ENCODE results near the gene TMEM259.

TMEM259 gene

GRCh38 chr19:1055028-1055425 lies 34.1 kb upstream of the TMEM259 start:
- DNase-seq, result no peak

DNA sequence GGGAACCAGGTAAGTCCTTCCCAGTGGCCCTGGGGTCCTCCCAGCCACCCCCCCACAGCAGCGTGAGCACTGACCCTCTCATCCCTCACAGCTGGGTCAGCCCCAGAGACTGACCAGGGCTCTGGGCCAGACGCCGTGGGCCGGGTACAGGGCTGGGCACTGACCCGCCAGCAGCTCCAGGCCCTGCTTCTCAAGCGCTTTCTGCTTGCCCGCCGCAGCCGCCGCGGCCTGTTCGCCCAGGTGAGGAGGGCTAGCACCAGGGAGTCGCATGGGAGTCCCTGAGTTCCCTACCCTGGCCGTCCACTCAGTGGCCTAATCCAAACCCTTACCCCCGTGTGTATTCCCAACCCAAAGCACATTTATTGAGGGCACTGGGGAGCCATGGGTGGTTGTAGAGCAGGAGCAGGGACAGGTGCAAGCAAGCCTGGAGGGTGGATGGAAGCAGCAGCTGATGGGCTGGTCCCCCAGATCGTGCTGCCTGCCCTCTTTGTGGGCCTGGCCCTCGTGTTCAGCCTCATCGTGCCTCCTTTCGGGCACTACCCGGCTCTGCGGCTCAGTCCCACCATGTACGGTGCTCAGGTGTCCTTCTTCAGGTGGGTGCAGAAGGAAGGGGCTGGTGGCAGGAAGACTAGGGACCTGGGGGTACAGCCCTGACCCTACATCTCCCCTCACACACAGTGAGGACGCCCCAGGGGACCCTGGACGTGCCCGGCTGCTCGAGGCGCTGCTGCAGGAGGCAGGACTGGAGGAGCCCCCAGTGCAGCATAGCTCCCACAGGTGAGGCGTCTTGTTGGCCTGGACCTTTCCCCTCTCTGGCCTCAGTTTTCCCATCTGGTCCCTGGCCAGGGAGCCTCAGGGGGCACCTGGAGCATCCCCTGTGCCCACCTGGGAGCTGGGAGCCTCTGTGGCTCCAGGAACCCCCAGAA lies 33.4 kb upstream of the TMEM259 start:
- no peak for DNase-seq

GRCh38 chr19:1053176-1054101 lies 32.5 kb upstream of the TMEM259 start:
- no peak for DNase-seq

- DNase-seq, result no peak
Measured at GRCh38 chr19:1052349-1052975, 31.5 kb upstream of the TMEM259 start.

- DNase-seq, result no peak
Measured at GRCh38 chr19:1051791-1052190, 30.9 kb upstream of the TMEM259 start.

DNA sequence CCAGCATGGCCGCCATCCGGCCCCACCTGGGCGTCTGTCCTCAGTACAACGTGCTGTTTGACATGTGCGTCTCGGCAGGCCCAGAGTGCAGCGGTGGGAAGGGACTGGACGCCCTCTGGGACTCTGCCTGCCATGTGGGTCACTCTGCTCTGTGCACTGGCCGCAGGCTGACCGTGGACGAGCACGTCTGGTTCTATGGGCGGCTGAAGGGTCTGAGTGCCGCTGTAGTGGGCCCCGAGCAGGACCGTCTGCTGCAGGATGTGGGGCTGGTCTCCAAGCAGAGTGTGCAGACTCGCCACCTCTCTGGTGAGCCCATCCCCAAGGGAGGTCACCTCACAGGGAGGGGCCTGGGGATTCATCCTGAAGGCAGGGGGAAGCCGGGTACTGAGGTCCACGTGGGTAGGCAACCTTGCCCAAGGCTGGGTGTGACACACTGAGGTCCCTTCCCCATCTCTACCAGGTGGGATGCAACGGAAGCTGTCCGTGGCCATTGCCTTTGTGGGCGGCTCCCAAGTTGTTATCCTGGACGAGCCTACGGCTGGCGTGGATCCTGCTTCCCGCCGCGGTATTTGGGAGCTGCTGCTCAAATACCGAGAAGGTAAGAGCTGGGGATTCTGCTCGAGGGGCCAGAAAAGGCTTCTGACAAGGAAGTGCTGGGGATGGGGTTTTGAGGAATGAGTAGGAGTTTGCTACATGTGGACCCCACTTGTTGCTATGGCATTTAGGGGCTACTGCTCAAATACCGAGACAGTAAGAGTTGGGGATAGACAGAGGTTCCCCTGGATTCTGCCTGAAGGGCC lies 30.3 kb upstream of the TMEM259 start:
- DNase-seq, result no peak

- DNase-seq, result no peak
Measured at GRCh38 chr19:1049800-1050199, 28.9 kb upstream of the TMEM259 start.

- DNase-seq, result no peak
Measured at GRCh38 chr19:1049106-1049505, 28.2 kb upstream of the TMEM259 start.

DNA sequence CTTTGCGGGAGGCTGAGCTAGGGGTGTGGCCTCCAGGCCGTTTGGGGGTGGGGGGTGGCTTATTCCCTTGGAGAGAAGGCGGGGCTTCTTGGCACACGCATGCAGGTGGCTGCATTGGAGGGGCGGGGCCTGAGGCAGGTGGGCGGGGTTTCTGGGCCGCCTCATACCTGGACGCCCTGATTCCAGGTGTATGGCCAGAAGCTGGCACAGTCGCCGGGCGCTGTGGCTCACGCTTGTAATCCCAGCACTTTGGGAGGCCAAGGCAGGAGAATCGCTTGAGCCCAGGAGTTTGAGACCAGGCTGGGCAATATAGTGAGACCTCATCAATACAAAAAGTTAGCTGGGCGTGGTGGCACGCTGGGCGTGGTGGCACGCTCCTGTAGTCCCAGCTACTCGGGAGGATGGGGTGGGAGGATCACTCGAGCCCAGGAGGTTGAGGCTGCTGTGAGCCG lies 26.8 kb upstream of the TMEM259 start:
- no peak for DNase-seq

- DNase-seq, result no peak
Measured at GRCh38 chr19:1046836-1047695, 26.1 kb upstream of the TMEM259 start.

GRCh38 chr19:1046117-1046626 lies 25.2 kb upstream of the TMEM259 start:
- DNase-seq, result no peak

- no peak for DNase-seq
Measured at GRCh38 chr19:1045247-1045603, 24.3 kb upstream of the TMEM259 start.

GRCh38 chr19:1042689-1043511 lies 22.0 kb upstream of the TMEM259 start:
- DNase-seq, result no peak

DNA sequence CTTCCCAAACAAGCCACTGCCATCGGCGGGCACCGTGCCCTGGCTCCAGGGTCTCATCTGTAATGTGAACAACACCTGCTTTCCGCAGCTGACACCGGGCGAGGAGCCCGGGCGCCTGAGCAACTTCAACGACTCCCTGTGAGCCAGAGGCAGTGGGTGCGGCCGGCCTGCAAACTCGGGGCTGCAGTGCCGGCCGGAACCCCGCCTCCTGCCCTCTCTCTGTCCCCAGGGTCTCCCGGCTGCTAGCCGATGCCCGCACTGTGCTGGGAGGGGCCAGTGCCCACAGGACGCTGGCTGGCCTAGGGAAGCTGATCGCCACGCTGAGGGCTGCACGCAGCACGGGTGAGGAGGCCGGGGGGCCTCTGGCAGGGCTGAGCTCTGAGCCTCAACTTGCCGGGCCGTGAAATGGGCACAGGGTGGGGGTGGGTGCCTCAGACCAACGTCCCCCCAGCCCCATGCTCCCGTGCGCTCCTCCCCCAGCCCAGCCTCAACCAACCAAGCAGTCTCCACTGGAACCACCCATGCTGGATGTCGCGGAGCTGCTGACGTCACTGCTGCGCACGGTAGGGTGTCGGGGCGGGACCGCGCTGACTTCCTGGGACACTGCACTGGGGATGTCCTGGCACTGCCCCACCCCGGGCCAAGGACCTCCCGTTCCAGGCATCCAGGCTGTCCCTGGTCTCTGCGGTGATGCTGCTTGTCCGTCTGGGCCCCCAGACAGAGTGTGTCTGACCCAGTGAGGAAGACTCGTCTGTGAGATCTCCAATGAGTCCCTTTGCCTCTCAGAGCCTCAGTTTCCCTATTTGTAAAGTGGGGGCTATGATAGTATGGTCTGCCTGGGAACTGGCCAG lies 21.1 kb upstream of the TMEM259 start:
- DNase-seq, result no peak

GRCh38 chr19:1041272-1041834 lies 20.4 kb upstream of the TMEM259 start:
- no peak for DNase-seq

- peak; percentile 94 for DNase-seq
Measured at GRCh38 chr19:1040476-1041271, 19.8 kb upstream of the TMEM259 start.

DNA sequence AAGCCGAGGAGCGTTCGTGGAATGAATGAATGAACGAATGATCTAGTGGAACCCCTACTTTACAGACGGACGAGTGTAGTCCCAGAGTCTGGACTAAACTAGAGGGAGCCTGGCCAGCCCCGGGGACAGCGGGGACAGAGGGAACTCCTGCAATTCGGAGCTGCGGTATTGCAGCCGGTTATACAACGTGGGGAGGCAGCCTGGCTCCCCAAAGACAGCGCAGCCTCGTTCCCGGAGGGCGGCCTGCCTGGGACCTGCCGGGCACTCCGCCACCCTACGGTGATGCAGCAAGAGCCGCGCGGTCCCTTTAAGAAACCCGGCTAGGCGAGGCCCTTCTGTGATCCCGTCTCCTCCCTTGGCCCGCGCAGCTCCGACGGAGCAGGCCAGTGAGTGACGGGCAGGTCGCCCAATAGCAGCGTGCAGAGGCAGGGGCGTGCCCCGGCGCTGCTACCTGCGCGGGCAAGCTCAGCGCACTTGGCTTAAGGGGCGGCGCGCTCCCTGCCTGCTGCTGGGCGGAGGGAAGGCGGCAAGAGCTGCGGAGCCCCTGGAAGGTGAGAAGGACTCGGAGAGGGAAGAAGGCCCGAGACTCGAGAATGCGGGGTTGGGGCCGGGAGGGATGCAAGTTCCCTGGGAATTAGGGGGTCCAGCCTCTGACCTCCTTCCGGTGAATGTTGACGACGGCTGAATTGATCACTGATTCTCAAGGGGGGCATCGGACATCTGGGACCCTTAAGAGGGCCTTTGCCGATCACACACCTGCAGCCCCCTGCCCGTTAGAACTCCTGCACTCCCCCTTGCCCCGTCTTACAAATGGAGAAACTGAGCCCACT lies 18.9 kb upstream of the TMEM259 start, which contains the start of gene ABCA7:
TSS of gene ABCA7 (plus strand) at position 462 of the 830 bp plus-strand sequence. CDS start 1,255 bp downstream, outside the sequence.
- DNase-seq, result peak; percentile 100
